HepG2 (cell line): Measurements from ENCODE around the gene KDM4B. TPM values are rescaled to one million over a fixed set of nuclear protein-coding genes. Genes with fewer than 3 reads are reported as not detected.

ENCODE experiments used
- ATAC-seq: fragments of 200-7000 bp; cut with Tn5 transposase; 3 replicates; pipeline ENCODE4 v1.9.1; 2020; ENCODE audit warnings: mild to moderate bottlenecking, moderate library complexity
- BruUV-seq: library from RNA; stranded (reverse); fragments of 400-500 nt; replicated peaks from 2 replicates; lab custom pipeline; 2021; lab: Mats Ljungman, UMichigan
- CTCF ChIA-PET: fragments of 300-600 bp; formaldehyde crosslinking; extraction: SDS; loops from one replicate; lab custom pipeline; 2021; ENCODE audit warnings: low total read pairs, inconsistent platforms, low intra/inter-chr PET ratio; lab: Yijun Ruan, JAX
- POLR2A ChIA-PET: fragments of 350-600 bp; sonication (Branson Sonifier 250); formaldehyde crosslinking; loops from one replicate; lab custom pipeline; 2020; ENCODE audit warnings: antibody characterized with exemption, inconsistent platforms; lab: Yijun Ruan, JAX
- DNase-seq: peaks from one replicate; pipeline ENCODE4 v3.0.0-alpha.2; 2015; ENCODE audit warnings: low spot score
- FAIRE-seq: peaks from 3 replicates; lab custom pipeline; 2011; peaks lifted over from hg19 to GRCh38; lab: Jason Lieb, UNC
- H2AFZ ChIP-seq: one replicate; pipeline ENCODE4 v1.6.1; 2011; ENCODE audit warnings: low read length, inconsistent platforms
- H3K27ac ChIP-seq: fragments of 300-600 bp; 3 replicates; pipeline ENCODE4 v1.8.0; 2011; ENCODE audit warnings: mixed run types, mild to moderate bottlenecking, mixed read lengths, low read length, inconsistent platforms; ENCODE audit not compliant: insufficient read depth; ENCODE audit errors: extremely low read length
- H3K27me3 ChIP-seq, 2 experiments: fragments of 200-600 bp in 1 of 2; 2 replicates in 1 of 2; 3 replicates in 1 of 2; pipeline versions ENCODE4 v1.6.0 to v1.8.0; 2011; ENCODE audit warnings: low read length in 2 of 2, mild to moderate bottlenecking in 2 of 2, moderate library complexity in 2 of 2, inconsistent platforms in 1 of 2; ENCODE audit not compliant: insufficient read depth in 2 of 2, control insufficient read depth in 1 of 2
- H3K36me3 ChIP-seq, 2 experiments: fragments of 200-600 bp in 1 of 2; replicated peaks in 1 of 2; 2 replicates in 1 of 2; 3 replicates in 1 of 2; pipeline versions ENCODE4 v1.5.1 to v1.8.0; 2011; ENCODE audit warnings: low read length in 2 of 2, inconsistent platforms in 1 of 2; ENCODE audit not compliant: insufficient read depth in 2 of 2, control insufficient read depth in 1 of 2
- H3K4me1 ChIP-seq: 2 replicates; pipeline ENCODE4 v1.5.1; 2012; ENCODE audit warnings: low read length, inconsistent platforms; ENCODE audit not compliant: insufficient read depth
- H3K4me2 ChIP-seq: 2 replicates; pipeline ENCODE4 v1.6.0; 2011; ENCODE audit warnings: low read depth, low read length, inconsistent platforms
- H3K4me3 ChIP-seq, 3 experiments: fragments of 200-600 bp in 1 of 3; sonication (generic), shearing (Covaris generic) in 1 of 3; replicated peaks in 1 of 3; 2 replicates each; pipeline ENCODE4 v1.5.1; 2011 to 2016; ENCODE audit warnings: low read length in 3 of 3, inconsistent platforms in 2 of 3, low read depth in 2 of 3, mild to moderate bottlenecking in 2 of 3, control low read depth in 1 of 3, mixed read lengths in 1 of 3; ENCODE audit not compliant: insufficient read depth in 1 of 3
- H3K79me2 ChIP-seq: one replicate; pipeline ENCODE4 v1.6.1; 2011; ENCODE audit warnings: low read length, inconsistent platforms; ENCODE audit not compliant: insufficient read depth
- H3K9ac ChIP-seq: 2 replicates; pipeline ENCODE4 v1.6.0; 2011; ENCODE audit warnings: mild to moderate bottlenecking, low read depth, low read length, inconsistent platforms; ENCODE audit not compliant: insufficient read depth
- H3K9me3 ChIP-seq: 2 replicates; pipeline ENCODE4 v1.5.1; 2012; ENCODE audit warnings: mild to moderate bottlenecking, low read length
- H4K20me1 ChIP-seq: 2 replicates; pipeline ENCODE4 v1.6.0; 2011; ENCODE audit warnings: inconsistent platforms, mild to moderate bottlenecking, low read length, moderate library complexity; ENCODE audit not compliant: insufficient read depth
- TEAD2 ChIP-seq: sonication (generic); formaldehyde crosslinking; IDR thresholded peaks from 2 replicates; pipeline ENCODE4 v1.9.0; 2021; ENCODE audit warnings: missing genetic modification reagents
- ZFX ChIP-seq: sonication (generic); formaldehyde crosslinking; IDR thresholded peaks from 2 replicates; pipeline ENCODE4 v1.4.0; 2020; ENCODE audit warnings: mild to moderate bottlenecking, low read depth, missing genetic modification reagents, moderate library complexity
- ZNF142 ChIP-seq: sonication (generic); formaldehyde crosslinking; IDR thresholded peaks from 2 replicates; pipeline ENCODE4 v1.4.0; 2020; ENCODE audit warnings: missing genetic modification reagents
- ZNF567 ChIP-seq: sonication (generic); formaldehyde crosslinking; IDR thresholded peaks from 2 replicates; pipeline ENCODE4 v1.8.1; 2023; ENCODE audit warnings: mild to moderate bottlenecking, missing genetic modification reagents, borderline replicate concordance
- ZNF747 ChIP-seq: sonication (generic); formaldehyde crosslinking; IDR thresholded peaks from 2 replicates; pipeline ENCODE4 v1.8.1; 2023; ENCODE audit warnings: missing genetic modification reagents, mild to moderate bottlenecking, borderline replicate concordance
- WGBS: methylation state at CpG from one replicate; pipeline ENCODE4 v1.1.6; 2017; ENCODE audit warnings: low lambda C conversion rate; 5-methylcytosine and 5-hydroxymethylcytosine counted together
- in situ Hi-C: cut with HindIII; loops from 2 replicates; pipeline ENCODE4 v1.10.0; 2017; ENCODE audit warnings: low pct_unique_long_range_greater_than_20kb; ENCODE audit not compliant: extremely low pct_ligation_motif_present
- intact Hi-C: fragments of 100-400 bp; cut with micrococcal nuclease; formaldehyde crosslinking; loops from one replicate; pipeline ENCODE4 v1.10.0; 2022; ENCODE audit not compliant: unreplicated experiment
- polyA plus RNA-seq, 8 experiments: library from polyadenylated mRNA; depleted of rRNA in 3 of 8; stranded (reverse) in 7 of 8; unstranded in 1 of 8; fragments of >200 nt; fragmentation: Illumina TruSeq in 4 of 8; extraction: Trizol in 4 of 8; gene quantifications; 2 replicates each; pipeline versions ENCODE4 v1.2.1 to v1.2.3, GENCODE V29; 2011 to 2016; ENCODE audit warnings: low read depth in 4 of 8, missing spikeins in 1 of 8, mixed read lengths in 1 of 8; ENCODE audit not compliant: insufficient read depth in 1 of 8
- total RNA-seq, 5 experiments: library from RNA; depleted of rRNA; stranded (reverse); fragments of >200 nt; fragmentation: Illumina TruSeq; extraction: Trizol; gene quantifications; 2 replicates each; pipeline ENCODE4 v1.2.3, GENCODE V29; 2016; ENCODE audit warnings: low read depth in 1 of 5

KDM4B gene
- total and polyA plus RNA-seq, 2 of the 13 experiments (the other 11 are each of a cell fraction or from before 2014, with no cell fraction given), result 4.9 to 14.6 TPM

- ChIA-PET CTCF (no interaction called here), POLR2A (interaction anchor here (0.7 kb wide), 1 partner anchor 11 kb away, joined by 3 read pairs; the partner anchor contains the start of gene KDM4B)
- peaks cover 50% of the 10 kb centered on the region for H4K20me1 ChIP-seq
- in situ Hi-C loops, result no loop called here
- no peak overlapping the region for H3K4me2 ChIP-seq
- H3K9ac ChIP-seq, result no peak overlapping the region
- DNase-seq (no peak), FAIRE-seq (no peak), ATAC-seq (no peak)
- 97% methylated on average over 5 of the region's 8 CpGs for WGBS
- intact Hi-C loops, result no loop called here
- peaks cover 66% of the 10 kb centered on the region for H3K79me2 ChIP-seq
- H3K9me3 ChIP-seq, result no peaks in the 10 kb centered on the region
- peaks cover 6 to 26% of the 10 kb centered on the region in 2 experiments; a peak in 3 of 5 replicates for H3K36me3 ChIP-seq
- no TSS peak for BruUV-seq
- no peak for TF ChIP-seq ZNF567
- no peak for TF ChIP-seq TEAD2 (CRISPR knock-in tag)
- TF ChIP-seq ZNF142 (CRISPR knock-in tag), result no peak
- no peak for TF ChIP-seq ZFX (CRISPR knock-in tag)
- no peak for TF ChIP-seq ZNF747
- H3K4me3 ChIP-seq, result no peak overlapping the region
- no peak overlapping the region for H2AFZ ChIP-seq
- no peak overlapping the region for H3K27ac ChIP-seq
- H3K4me1 ChIP-seq, result peaks cover 32% of the 10 kb centered on the region
- H3K27me3 ChIP-seq, result no peaks in the 10 kb centered on the region
Measured at GRCh38 chr19:4979211-4979807, 10.4 kb downstream of the KDM4B start.
